HG02642 (cell line): ENCODE data around the gene NT5C2.
"Not testable (repeated sequence)": the region's sequence is repeated elsewhere in the genome, so short reads cannot be mapped to it uniquely, and the experiment has no call there.

Experiments used
- ATAC-seq: cut with Tn5 transposase; IDR thresholded peaks from one replicate; pipeline ENCODE4 v1.9.1; 2021; ENCODE audit warnings: mild to moderate bottlenecking; ENCODE audit not compliant: unreplicated experiment, poor library complexity

NT5C2 gene

DNA sequence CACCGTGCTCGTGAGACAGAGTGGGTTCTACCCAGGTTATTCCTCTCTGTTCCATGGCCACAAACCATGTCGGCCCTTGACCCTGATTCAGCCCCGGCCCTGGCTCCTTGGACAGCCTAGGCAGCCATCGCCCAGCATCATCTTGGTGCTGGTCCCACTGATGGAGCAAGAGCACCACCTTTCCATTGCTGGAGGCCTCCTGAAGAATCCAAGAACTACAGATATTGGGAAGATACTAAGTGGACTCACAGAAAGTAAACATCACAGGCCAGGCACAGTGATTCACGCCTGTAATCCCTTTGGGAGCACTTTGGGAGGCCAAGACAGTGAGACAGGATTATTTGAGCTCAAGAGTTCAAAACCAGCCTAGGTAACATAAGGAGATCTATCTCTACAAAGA, 125.1 kb downstream of the NT5C2 start:
- no peak for ATAC-seq

- ATAC-seq = no peak
Observed at GRCh38 chr10:103067484-103067883, 125.6 kb downstream of the NT5C2 start.

- not testable (repeated sequence) for ATAC-seq
Observed at GRCh38 chr10:103067099-103067477, 126.0 kb downstream of the NT5C2 start.

DNA sequence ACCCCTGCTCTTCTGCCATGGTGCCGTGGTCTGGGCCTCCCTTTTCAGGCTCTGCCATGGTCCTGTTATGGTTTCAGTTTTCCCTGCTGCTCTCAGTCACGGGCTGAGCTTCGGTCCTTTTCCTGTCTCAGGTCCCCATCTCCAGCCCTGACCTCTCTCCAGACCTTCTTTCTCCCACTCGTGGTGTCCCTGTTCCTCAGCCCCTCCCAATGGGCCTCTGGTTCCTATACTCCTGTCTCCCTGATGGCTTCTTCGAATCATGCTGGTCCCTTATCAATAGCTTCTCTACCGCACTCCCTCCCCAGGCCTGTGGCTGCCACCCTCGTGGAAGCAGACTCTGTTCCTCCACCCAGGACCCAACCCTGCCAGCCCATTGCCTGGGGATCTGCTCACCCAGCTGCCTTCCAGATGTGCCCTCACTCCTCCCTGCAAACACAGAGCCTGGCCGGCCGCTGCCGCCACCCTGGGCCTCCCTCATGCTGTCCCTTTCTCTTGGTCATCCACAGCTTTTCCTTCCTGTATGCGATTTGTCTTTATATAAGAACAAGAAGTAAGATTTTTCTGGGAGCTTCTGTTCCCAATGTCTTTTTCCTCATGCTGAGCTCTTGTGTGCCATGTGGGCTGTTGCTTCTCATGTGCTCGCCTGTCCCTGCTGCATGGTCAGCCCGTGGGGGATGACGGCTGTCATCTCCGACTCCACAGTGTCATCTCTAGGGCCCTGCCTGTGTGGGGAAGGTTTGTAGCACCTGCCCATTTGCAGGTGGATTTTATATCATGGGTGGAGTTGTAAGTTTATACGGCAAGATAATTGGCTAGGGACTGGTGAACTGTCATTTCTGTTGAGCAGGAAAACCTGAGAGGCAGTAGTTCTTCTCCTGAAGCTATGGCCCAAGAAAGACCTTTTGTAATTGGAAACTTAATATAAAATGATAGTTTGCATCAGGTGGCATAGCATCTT, 126.7 kb downstream of the NT5C2 start:
- no peak for ATAC-seq

DNA sequence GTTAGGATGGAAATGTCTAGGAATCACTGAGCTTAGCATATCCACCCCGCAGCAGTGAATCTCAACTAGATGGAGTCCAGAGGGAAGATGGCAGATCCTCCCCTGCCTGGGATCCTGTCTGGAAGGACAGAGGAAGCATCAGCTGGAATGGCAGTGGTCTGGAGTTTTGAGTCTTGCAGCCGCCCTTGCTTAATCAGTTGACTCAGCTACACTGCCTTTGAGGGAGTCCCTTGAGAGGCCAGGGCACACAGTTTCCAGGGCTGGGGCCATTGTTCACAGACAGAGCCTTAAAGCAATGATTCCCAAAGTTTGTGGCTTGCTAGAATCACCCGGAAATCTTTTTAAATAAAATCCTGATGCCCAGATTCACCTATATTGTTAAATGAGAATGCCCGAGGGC, 128.1 kb downstream of the NT5C2 start:
- no peak for ATAC-seq

DNA sequence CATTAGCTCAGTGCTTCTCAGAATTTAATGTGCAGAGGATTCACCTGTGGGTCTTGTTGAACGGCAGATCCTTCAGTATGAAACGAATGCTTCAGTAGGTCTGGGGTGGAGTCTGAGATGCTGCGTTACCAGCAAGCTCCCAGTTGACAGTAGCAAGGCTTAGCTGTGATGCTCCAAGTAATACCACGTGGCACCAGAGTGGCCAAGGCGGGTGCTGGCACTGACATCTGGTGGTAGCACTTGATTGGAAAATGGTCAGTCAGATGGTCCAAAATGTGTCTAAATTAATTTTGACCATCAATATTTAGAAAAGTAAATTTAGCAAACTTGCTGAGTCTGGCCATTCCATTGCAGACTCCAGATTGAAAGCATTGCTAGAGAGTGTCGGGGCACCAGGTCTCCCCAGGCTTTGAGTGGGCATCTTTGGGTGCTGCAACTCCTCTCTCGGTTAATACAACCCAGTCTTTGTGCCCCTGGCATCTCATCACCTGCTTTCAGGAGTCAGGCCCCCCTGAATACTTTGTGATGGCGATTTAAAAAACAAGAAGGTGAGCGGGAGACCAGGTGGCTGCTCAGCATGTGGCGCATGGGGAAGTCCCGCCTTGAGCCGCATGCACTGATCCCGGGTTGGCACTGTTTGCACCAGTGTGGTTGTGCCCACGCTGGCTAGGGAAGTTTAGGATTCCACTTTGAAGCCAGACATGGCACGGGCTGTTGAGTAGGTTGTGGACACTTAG, 130.1 kb downstream of the NT5C2 start:
- ATAC-seq = no peak

DNA sequence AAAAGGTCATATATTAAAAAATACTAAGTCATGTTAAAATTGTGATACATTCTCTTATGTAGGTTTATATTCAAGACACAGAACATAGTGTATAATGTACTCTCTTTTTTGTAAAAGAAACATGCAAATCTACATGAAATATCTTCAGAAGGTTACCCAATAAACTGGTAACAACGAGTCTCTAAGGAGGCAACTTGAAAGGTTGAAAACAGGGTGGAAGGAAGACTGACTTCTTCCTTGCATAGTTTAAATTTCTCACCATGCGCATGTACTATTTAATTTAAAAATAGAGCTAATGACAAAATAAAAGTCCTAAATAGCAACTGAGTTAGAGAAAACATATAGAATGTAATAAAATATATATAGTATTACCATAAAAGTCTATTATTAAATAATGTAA, 132.5 kb downstream of the NT5C2 start:
- ATAC-seq = no peak

GRCh38 chr10:103058034-103058433, 135.0 kb downstream of the NT5C2 start:
- no peak for ATAC-seq

DNA sequence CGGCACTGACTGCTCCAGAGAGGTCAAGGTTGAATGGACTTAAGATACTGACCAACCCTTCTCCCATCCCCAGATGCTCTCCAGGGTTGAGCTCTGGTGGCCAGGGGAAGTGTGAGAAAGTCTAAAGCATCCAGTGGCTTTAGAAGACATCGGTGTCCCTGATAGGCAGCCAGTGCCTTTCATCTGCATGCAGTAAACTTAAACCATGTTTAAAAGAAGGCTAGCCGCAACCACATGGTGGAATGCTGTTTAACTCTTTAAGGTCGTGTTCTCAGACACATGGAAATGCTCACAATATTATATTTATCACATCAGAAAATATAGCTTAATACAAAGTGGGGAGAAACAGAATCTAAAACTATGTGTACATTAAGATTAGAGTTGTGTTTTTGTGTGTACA, 138.0 kb downstream of the NT5C2 start:
- no peak for ATAC-seq

GRCh38 chr10:103054621-103055020, 138.5 kb downstream of the NT5C2 start:
- peak; percentile 11 for ATAC-seq

DNA sequence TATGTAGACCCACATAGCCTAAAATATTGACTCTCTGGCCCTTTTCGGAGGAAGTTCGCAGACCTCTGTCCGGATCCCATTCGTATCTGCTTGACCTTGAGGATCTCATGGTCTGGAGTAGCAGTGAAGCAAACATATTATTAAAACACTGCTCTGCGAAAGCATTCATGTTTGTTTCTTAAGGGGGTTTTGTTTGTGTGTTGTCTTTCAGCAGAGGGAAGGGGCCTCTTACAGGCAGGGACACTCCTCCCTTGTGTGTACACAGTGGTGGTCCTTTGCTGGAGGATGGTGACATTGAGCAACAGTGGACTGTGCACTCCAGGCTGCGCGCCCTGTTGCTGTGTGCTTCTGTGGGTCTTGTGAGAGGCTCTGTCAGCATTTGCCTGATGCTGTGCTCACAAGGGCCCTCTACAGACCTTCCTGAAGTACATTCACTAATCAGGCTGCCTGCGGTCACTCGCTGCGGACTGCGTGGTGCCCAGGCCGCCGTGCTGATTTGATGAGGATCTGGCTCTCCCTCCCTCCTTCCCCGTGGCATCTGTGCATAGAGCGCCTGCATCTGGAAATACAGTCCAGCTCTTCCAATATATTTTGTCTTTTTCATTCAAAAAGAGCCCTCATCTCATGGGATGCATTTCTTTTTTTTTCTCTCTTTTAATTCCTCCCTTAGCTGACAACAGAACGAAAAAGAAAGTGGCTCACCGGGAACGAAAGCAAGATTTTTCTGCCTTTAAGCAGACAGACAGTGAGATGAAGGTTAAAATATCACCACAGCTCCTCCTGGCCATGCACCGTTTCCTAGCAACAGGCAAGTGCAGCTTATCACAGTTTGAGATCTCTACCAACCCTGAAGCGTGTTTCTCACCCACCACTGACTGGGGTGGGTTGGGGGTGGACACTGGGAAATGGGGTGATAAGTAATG, 139.2 kb downstream of the NT5C2 start:
- ATAC-seq = peak; percentile 57

- no peak for ATAC-seq
Observed at GRCh38 chr10:103049237-103049636, 143.8 kb downstream of the NT5C2 start.

DNA sequence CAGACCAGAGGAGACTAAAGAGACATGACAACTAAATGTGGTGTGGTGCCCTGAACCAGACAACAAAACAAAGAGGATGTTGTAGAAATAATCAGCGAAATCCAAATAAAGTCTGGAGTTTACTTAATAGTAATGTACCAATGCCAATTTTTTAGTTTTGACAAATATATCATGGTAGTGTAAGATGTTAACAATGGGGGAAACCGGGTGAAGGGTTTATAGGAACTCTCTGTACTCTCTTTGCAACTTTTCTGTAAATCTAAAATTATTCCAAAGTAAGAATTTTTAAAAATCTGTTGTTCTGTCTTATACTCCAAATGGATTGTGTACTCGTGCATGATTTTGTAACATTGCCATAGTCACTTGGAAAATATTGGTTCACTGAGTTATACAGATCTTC, 145.7 kb downstream of the NT5C2 start:
- no peak for ATAC-seq

- no peak for ATAC-seq
Observed at GRCh38 chr10:103045961-103046360, 147.1 kb downstream of the NT5C2 start.

- no peak for ATAC-seq
Observed at GRCh38 chr10:103044942-103045489, 148.1 kb downstream of the NT5C2 start.

DNA sequence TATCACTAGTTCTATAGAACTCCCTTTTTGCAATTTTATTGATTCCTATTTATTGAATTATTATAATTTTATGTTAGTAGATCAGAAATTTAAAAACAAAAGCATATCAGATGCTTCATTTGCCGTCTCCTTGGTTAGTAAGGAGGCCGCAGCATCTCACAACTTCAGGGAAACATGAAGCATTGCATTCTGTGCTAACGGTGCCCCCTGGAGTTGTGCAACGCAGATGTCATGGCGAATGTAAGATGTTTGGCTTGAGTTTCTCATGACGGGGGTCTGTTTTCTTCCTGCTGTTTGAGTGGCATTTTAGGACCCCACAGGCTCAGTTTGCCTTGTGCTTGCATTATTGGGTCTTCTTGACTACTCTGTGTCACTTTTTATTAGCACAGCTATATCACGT, 150.2 kb downstream of the NT5C2 start:
- no peak for ATAC-seq

DNA sequence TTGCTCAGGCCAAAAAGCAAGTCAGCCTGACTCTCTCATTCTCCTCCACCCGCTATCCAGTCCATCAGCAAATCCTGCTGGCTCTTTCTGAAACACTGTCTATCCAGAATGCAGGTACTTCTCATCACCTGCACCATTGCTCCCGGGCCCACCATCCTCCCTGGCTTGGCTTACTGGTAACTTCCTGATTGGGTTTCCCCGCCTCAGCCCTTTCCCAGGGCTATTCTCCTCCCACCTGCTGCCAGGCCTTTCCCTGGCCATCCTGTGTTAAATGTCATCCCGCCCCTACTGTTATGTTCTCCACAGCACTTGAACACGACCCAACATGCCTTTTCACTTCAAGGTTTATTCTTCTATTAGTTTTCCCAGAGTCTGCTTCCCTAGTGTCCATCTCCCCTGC, 150.9 kb downstream of the NT5C2 start:
- no peak for ATAC-seq

DNA sequence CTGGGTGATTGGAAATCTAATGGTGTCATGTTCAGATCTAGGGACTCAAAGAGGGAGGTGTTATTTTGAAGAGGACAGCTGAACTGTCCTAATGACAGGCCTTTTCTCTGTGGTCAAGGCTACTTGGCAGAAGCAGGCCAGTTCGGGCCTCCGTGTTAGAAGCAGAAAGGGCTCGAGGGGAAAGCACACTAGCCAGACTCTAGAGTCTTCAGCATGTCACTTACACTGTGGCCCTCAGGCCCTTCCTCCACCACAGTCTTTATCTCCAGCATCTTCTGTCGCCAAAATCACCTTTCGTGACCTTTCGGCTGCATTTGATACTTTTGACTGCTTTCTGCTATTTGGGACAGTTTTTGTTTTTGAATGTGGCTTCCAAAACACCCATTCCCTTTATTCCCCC, 151.7 kb downstream of the NT5C2 start:
- no peak for ATAC-seq

DNA sequence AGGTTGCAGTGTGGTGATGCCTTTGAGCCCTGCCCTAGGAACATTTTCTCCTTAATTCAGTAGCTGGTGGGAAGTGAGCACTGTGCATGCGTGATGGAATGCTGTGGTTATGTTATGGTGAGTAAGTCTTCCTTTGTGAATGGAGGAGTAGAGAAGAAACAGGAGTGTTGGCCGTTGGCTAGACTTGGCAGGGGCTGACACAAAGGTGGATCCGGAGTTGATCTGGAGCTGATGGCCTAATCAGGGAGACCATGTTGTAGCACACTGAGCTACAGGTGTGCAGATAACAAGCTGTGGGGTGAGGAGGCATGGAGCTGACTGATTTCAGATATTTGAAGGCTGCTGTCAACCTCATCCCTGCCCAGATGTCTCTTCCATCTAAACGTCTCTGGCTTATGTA, 152.7 kb downstream of the NT5C2 start:
- no peak for ATAC-seq

DNA sequence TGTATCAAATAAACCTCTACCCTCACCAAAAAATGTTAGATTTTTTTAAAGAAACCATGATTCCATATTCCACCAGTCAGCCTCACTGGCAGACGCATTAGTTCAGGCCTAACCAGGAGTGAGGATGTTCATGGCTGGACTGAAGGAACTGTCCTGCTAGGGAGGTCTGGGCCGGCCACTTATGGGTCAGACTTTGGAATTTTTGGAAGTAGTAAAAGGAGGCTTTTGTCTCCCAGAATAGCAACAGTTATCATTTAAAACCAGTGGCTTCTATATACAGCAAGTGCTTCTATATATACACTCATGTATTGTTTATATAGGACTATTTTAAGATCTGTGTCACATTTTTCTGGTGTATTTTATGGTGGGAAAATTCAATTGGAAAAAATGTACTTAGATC, 154.5 kb downstream of the NT5C2 start:
- ATAC-seq = no peak
